ENCODE results near the gene ADAMTS7. TPM values are rescaled to one million over a fixed set of nuclear protein-coding genes. Genes with fewer than 3 reads are reported as not detected.
"Not testable (repeated sequence)": the region's sequence is repeated elsewhere in the genome, so short reads cannot be mapped to it uniquely, and the experiment has no call there.

ADAMTS7 gene
- total RNA-seq, 2 donors from 2014 or later: not detected

GRCh38 chr15:78810003-78810361 is 1.3 kb downstream of the ADAMTS7 start:
- peaks cover 22% of the 10 kb centered on the region for H3K4me1 Mint-ChIP-seq
- H3K27ac Mint-ChIP-seq: no peak overlapping the region
- H3K36me3 Mint-ChIP-seq (ENCODE audit: low read depth): peaks cover 20% of the 10 kb centered on the region
- ATAC-seq: no peak
- peaks cover 45% of the 10 kb centered on the region for H3K27me3 Mint-ChIP-seq
- H3K4me3 Mint-ChIP-seq: peak overlapping the region; percentile 94
- DNase-seq: no peak
- no peaks in the 10 kb centered on the region for H3K9me3 ChIP-seq (ENCODE audit: control insufficient read depth, low read length, poor library complexity, severe bottlenecking)

GRCh38 chr15:78808550-78808949 is 2.7 kb downstream of the ADAMTS7 start:
- peaks cover 15% of the 10 kb centered on the region for H3K36me3 Mint-ChIP-seq (ENCODE audit: low read depth)
- H3K27ac Mint-ChIP-seq: no peak overlapping the region
- DNase-seq (no peak), ATAC-seq (peak; percentile 43)
- H3K9me3 ChIP-seq (ENCODE audit: control insufficient read depth, low read length, poor library complexity, severe bottlenecking): no peaks in the 10 kb centered on the region
- H3K4me1 Mint-ChIP-seq: peaks cover 19% of the 10 kb centered on the region
- no peak overlapping the region for H3K4me3 Mint-ChIP-seq
- H3K27me3 Mint-ChIP-seq: peaks cover 41% of the 10 kb centered on the region

GRCh38 chr15:78807359-78807758 is 3.9 kb downstream of the ADAMTS7 start:
- no peaks in the 10 kb centered on the region for H3K9me3 ChIP-seq (ENCODE audit: control insufficient read depth, low read length, poor library complexity, severe bottlenecking)
- Mint-ChIP-seq H3K4me1 (peaks cover 13% of the 10 kb centered on the region), H3K36me3 (ENCODE audit: low read depth) (peaks cover 8% of the 10 kb centered on the region), H3K4me3 (no peak overlapping the region), H3K27me3 (peaks cover 29% of the 10 kb centered on the region), H3K27ac (no peak overlapping the region)
- ATAC-seq (no peak), DNase-seq (no peak)

GRCh38 chr15:78804391-78804792 is 6.9 kb downstream of the ADAMTS7 start:
- H3K4me3 Mint-ChIP-seq: no peak overlapping the region
- H3K4me1 Mint-ChIP-seq: peaks cover 4% of the 10 kb centered on the region
- H3K27ac Mint-ChIP-seq: no peak overlapping the region
- ATAC-seq (no peak), DNase-seq (no peak)
- no peaks in the 10 kb centered on the region for H3K9me3 ChIP-seq (ENCODE audit: control insufficient read depth, low read length, poor library complexity, severe bottlenecking)
- H3K27me3 Mint-ChIP-seq: peaks cover 13% of the 10 kb centered on the region
- H3K36me3 Mint-ChIP-seq (ENCODE audit: low read depth): no peaks in the 10 kb centered on the region

GRCh38 chr15:78800806-78801205 is 10.5 kb downstream of the ADAMTS7 start:
- Mint-ChIP-seq H3K4me1 (peaks cover 7% of the 10 kb centered on the region), H3K27me3 (peaks cover 7% of the 10 kb centered on the region), H3K27ac (no peak overlapping the region), H3K36me3 (ENCODE audit: low read depth) (no peaks in the 10 kb centered on the region), H3K4me3 (no peak overlapping the region)
- no peaks in the 10 kb centered on the region for H3K9me3 ChIP-seq (ENCODE audit: control insufficient read depth, low read length, poor library complexity, severe bottlenecking)
- no peak for ATAC-seq
- no peak for DNase-seq

GRCh38 chr15:78800189-78800588 is 11.1 kb downstream of the ADAMTS7 start:
- Mint-ChIP-seq H3K4me1 (peaks cover 7% of the 10 kb centered on the region), H3K4me3 (no peak overlapping the region), H3K27ac (no peak overlapping the region), H3K36me3 (ENCODE audit: low read depth) (no peaks in the 10 kb centered on the region), H3K27me3 (peaks cover 7% of the 10 kb centered on the region)
- ATAC-seq (no peak), DNase-seq (no peak)
- H3K9me3 ChIP-seq (ENCODE audit: control insufficient read depth, low read length, poor library complexity, severe bottlenecking): no peaks in the 10 kb centered on the region

- not testable (repeated sequence) for ATAC-seq; H3K27ac Mint-ChIP-seq; H3K27me3 Mint-ChIP-seq; H3K4me3 Mint-ChIP-seq; H3K9me3 ChIP-seq (ENCODE audit: control insufficient read depth, low read length, poor library complexity, severe bottlenecking); DNase-seq; H3K4me1 Mint-ChIP-seq; H3K36me3 Mint-ChIP-seq (ENCODE audit: low read depth)
Measured at GRCh38 chr15:78799102-78799501, 12.2 kb downstream of the ADAMTS7 start.

GRCh38 chr15:78798355-78798754 is 12.9 kb downstream of the ADAMTS7 start:
- not testable (repeated sequence) for H3K27me3 Mint-ChIP-seq; ATAC-seq; H3K27ac Mint-ChIP-seq; H3K4me3 Mint-ChIP-seq; H3K4me1 Mint-ChIP-seq; DNase-seq; H3K36me3 Mint-ChIP-seq (ENCODE audit: low read depth); H3K9me3 ChIP-seq (ENCODE audit: control insufficient read depth, low read length, poor library complexity, severe bottlenecking)

- Mint-ChIP-seq H3K27me3 (no peaks in the 10 kb centered on the region), H3K4me1 (peaks cover 7% of the 10 kb centered on the region), H3K4me3 (no peak overlapping the region), H3K36me3 (ENCODE audit: low read depth) (no peaks in the 10 kb centered on the region), H3K27ac (no peak overlapping the region)
- ATAC-seq (no peak), DNase-seq (no peak)
- H3K9me3 ChIP-seq (ENCODE audit: control insufficient read depth, low read length, poor library complexity, severe bottlenecking): no peaks in the 10 kb centered on the region
Measured at GRCh38 chr15:78797951-78798350, 13.3 kb downstream of the ADAMTS7 start.

GRCh38 chr15:78796510-78796909 is 14.8 kb downstream of the ADAMTS7 start:
- peaks cover 7% of the 10 kb centered on the region for H3K4me1 Mint-ChIP-seq
- H3K27ac Mint-ChIP-seq: no peak overlapping the region
- ATAC-seq (no peak), DNase-seq (no peak)
- no peak overlapping the region for H3K4me3 Mint-ChIP-seq
- H3K27me3 Mint-ChIP-seq: peaks cover 8% of the 10 kb centered on the region
- H3K9me3 ChIP-seq (ENCODE audit: control insufficient read depth, low read length, poor library complexity, severe bottlenecking): no peaks in the 10 kb centered on the region
- no peaks in the 10 kb centered on the region for H3K36me3 Mint-ChIP-seq (ENCODE audit: low read depth)

GRCh38 chr15:78795043-78795442 is 16.2 kb downstream of the ADAMTS7 start:
- no peaks in the 10 kb centered on the region for H3K9me3 ChIP-seq (ENCODE audit: control insufficient read depth, low read length, poor library complexity, severe bottlenecking)
- Mint-ChIP-seq H3K27me3 (peaks cover 8% of the 10 kb centered on the region), H3K27ac (no peak overlapping the region), H3K4me1 (peaks cover 4% of the 10 kb centered on the region), H3K36me3 (ENCODE audit: low read depth) (no peaks in the 10 kb centered on the region), H3K4me3 (no peak overlapping the region)
- ATAC-seq (no peak), DNase-seq (no peak)

GRCh38 chr15:78794446-78794845 is 16.8 kb downstream of the ADAMTS7 start:
- not testable (repeated sequence) for DNase-seq; H3K27ac Mint-ChIP-seq; ATAC-seq; H3K9me3 ChIP-seq (ENCODE audit: control insufficient read depth, low read length, poor library complexity, severe bottlenecking); H3K4me1 Mint-ChIP-seq; H3K4me3 Mint-ChIP-seq; H3K27me3 Mint-ChIP-seq; H3K36me3 Mint-ChIP-seq (ENCODE audit: low read depth)

- no peaks in the 10 kb centered on the region for H3K36me3 Mint-ChIP-seq (ENCODE audit: low read depth)
- H3K4me3 Mint-ChIP-seq: no peak overlapping the region
- ATAC-seq: no peak
- DNase-seq: no peak
- H3K27me3 Mint-ChIP-seq: peaks cover 8% of the 10 kb centered on the region
- H3K4me1 Mint-ChIP-seq: peaks cover 9% of the 10 kb centered on the region
- H3K9me3 ChIP-seq (ENCODE audit: control insufficient read depth, low read length, poor library complexity, severe bottlenecking): no peaks in the 10 kb centered on the region
- H3K27ac Mint-ChIP-seq: no peak overlapping the region
Measured at GRCh38 chr15:78791357-78791756, 19.9 kb downstream of the ADAMTS7 start.

- DNase-seq (no peak), ATAC-seq (peak; percentile 36)
- H3K4me3 Mint-ChIP-seq: no peak overlapping the region
- H3K36me3 Mint-ChIP-seq (ENCODE audit: low read depth): no peaks in the 10 kb centered on the region
- no peak overlapping the region for H3K27ac Mint-ChIP-seq
- peaks cover 8% of the 10 kb centered on the region for H3K27me3 Mint-ChIP-seq
- peaks cover 9% of the 10 kb centered on the region for H3K4me1 Mint-ChIP-seq
- H3K9me3 ChIP-seq (ENCODE audit: control insufficient read depth, low read length, poor library complexity, severe bottlenecking): no peaks in the 10 kb centered on the region
Measured at GRCh38 chr15:78790027-78790426, 21.2 kb downstream of the ADAMTS7 start.

- no peak overlapping the region for H3K4me3 Mint-ChIP-seq
Measured at GRCh38 chr15:78789615-78790014, 21.6 kb downstream of the ADAMTS7 start.

More at GRCh38 chr15:78789615-78790014, 21.6 kb downstream of the ADAMTS7 start:
- peaks cover 8% of the 10 kb centered on the region for H3K27me3 Mint-ChIP-seq
- peaks cover 9% of the 10 kb centered on the region for H3K4me1 Mint-ChIP-seq
- H3K9me3 ChIP-seq (ENCODE audit: control insufficient read depth, low read length, poor library complexity, severe bottlenecking): no peaks in the 10 kb centered on the region
- no peak overlapping the region for H3K27ac Mint-ChIP-seq
- H3K36me3 Mint-ChIP-seq (ENCODE audit: low read depth): no peaks in the 10 kb centered on the region
- ATAC-seq: no peak
- no peak for DNase-seq
